Measurements from ENCODE around the gene NKX1-1.

DNA sequence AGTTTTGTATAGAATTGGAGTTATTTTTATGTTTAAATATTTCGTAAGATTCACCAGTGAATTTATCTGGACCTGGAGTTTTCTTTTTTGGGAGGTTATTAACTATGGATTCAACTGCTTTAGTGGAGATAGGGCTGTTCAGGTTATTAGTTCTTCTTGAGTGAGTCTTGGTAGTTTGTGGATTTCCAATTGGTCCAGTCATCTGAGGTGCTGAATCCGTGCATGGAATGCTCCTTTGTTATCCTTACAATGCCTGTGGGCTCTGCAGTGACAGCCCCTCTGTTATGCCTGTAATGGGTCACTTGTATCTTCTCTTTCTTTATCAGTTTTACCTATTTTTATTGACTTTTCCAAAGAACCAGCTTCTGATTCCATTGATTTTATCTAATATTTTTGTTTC lies 15.4 kb upstream of the NKX1-1 start:
- TF ChIP-seq POLR2A (IDR thresholded peaks at IDR 0.05; ENCODE audit: low read depth, low read length) (no peak), POLR2AphosphoS5 (IDR thresholded peaks at IDR 0.05; ENCODE audit: low read depth, low read length) (no peak), TAF1 (IDR thresholded peaks at IDR 0.05; ENCODE audit: low read depth, low read length) (no peak)

All from GM12891 (cell line).